Osteoblast (primary cell): ENCODE measurements around the gene LPA. TPM values are rescaled to one million over a fixed set of nuclear protein-coding genes. Genes with fewer than 3 reads are reported as not detected.
"Not testable (repeated sequence)": the region's sequence is repeated elsewhere in the genome, so short reads cannot be mapped to it uniquely, and the experiment has no call there.

ENCODE experiments used
- DNase-seq: peaks from one replicate; pipeline ENCODE4 v3.0.0; 2011; ENCODE audit warnings: low spot score, mixed read lengths; ENCODE audit not compliant: insufficient read length; ENCODE audit errors: missing footprints
- H2AFZ ChIP-seq: 2 replicates; pipeline ENCODE4 v1.6.0; 2011; ENCODE audit warnings: mild to moderate bottlenecking, low read length
- H3K27ac ChIP-seq: 2 replicates; pipeline ENCODE4 v1.5.1; 2011; ENCODE audit warnings: mild to moderate bottlenecking, low read depth, low read length, moderate library complexity
- H3K27me3 ChIP-seq: 2 replicates; pipeline ENCODE4 v1.6.0; 2012; ENCODE audit warnings: mild to moderate bottlenecking, control low read depth, inconsistent platforms, low read length, moderate library complexity; ENCODE audit not compliant: insufficient read depth
- H3K36me3 ChIP-seq: 2 replicates; pipeline ENCODE4 v1.5.1; 2011; ENCODE audit warnings: mild to moderate bottlenecking, low read length, control low read depth, moderate library complexity; ENCODE audit not compliant: insufficient read depth
- H3K4me1 ChIP-seq: 2 replicates; pipeline ENCODE4 v1.5.1; 2011; ENCODE audit warnings: mild to moderate bottlenecking, low read length, control low read depth, moderate library complexity; ENCODE audit not compliant: insufficient read depth
- H3K4me2 ChIP-seq: 2 replicates; pipeline ENCODE4 v1.6.0; 2011; ENCODE audit warnings: mild to moderate bottlenecking, low read length; ENCODE audit not compliant: insufficient read depth
- H3K4me3 ChIP-seq: fragments of 200-600 bp; sonication (generic); 3 replicates; pipeline ENCODE4 v1.5.1; 2012; ENCODE audit warnings: mild to moderate bottlenecking, low read length, inconsistent platforms; ENCODE audit not compliant: insufficient read depth
- H3K79me2 ChIP-seq: 2 replicates; pipeline ENCODE4 v1.6.0; 2012; ENCODE audit warnings: mild to moderate bottlenecking, low read length, control low read depth, inconsistent platforms; ENCODE audit not compliant: insufficient read depth
- H3K9me3 ChIP-seq: 2 replicates; pipeline ENCODE4 v1.5.1; 2011; ENCODE audit warnings: low read depth, low read length, control low read depth
- H4K20me1 ChIP-seq: 2 replicates; pipeline ENCODE4 v1.6.0; 2012; ENCODE audit warnings: mild to moderate bottlenecking, low read length, control low read depth; ENCODE audit not compliant: insufficient read depth
- total RNA-seq: library from RNA; depleted of rRNA; stranded (reverse); fragments of >200 nt; gene quantifications from 2 replicates; pipeline ENCODE4 v1.2.3, GENCODE V29; 2012
- TF ChIP-seq, protein P1 (sequence below): IDR thresholded peaks from 2 replicates; pipeline ENCODE4 v1.5.1; 2011; ENCODE audit warnings: mild to moderate bottlenecking, low read depth, low read length, moderate library complexity; ENCODE audit errors: extremely low read depth

Gene LPA
- total RNA-seq, 1 donor, result not detected

DNA sequence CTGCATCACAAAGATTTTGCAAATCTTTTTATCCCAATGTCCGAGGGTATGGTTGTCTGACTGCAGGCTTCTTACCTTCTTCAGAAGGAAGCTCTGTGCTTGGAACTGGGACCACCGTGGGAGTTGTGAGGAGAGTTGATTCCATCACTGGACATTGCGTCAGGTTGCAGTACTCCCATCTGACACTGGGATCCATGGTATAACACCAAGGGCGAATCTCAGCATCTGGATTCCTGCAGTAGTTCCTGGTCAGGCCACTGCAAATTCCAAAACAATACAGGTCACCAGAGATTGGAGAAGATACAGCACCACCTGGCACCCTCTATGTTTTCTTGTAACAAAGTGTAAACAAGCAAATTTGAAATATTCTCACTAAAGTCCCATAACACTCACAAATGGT lies 77.7 kb downstream of the LPA start:
- Histone ChIP-seq H2AFZ (no peak overlapping the region), H3K4me2 (no peak overlapping the region), H3K79me2 (no peaks in the 10 kb centered on the region), H3K9me3 (no peaks in the 10 kb centered on the region), H3K27ac (no peak overlapping the region), H3K4me3 (no peak overlapping the region), H4K20me1 (no peaks in the 10 kb centered on the region), H3K36me3 (no peaks in the 10 kb centered on the region), H3K4me1 (no peaks in the 10 kb centered on the region), H3K27me3 (no peaks in the 10 kb centered on the region)
- no peak for DNase-seq
- TF ChIP-seq, protein P1, sequence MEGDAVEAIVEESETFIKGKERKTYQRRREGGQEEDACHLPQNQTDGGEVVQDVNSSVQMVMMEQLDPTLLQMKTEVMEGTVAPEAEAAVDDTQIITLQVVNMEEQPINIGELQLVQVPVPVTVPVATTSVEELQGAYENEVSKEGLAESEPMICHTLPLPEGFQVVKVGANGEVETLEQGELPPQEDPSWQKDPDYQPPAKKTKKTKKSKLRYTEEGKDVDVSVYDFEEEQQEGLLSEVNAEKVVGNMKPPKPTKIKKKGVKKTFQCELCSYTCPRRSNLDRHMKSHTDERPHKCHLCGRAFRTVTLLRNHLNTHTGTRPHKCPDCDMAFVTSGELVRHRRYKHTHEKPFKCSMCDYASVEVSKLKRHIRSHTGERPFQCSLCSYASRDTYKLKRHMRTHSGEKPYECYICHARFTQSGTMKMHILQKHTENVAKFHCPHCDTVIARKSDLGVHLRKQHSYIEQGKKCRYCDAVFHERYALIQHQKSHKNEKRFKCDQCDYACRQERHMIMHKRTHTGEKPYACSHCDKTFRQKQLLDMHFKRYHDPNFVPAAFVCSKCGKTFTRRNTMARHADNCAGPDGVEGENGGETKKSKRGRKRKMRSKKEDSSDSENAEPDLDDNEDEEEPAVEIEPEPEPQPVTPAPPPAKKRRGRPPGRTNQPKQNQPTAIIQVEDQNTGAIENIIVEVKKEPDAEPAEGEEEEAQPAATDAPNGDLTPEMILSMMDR, result no peak

DNA sequence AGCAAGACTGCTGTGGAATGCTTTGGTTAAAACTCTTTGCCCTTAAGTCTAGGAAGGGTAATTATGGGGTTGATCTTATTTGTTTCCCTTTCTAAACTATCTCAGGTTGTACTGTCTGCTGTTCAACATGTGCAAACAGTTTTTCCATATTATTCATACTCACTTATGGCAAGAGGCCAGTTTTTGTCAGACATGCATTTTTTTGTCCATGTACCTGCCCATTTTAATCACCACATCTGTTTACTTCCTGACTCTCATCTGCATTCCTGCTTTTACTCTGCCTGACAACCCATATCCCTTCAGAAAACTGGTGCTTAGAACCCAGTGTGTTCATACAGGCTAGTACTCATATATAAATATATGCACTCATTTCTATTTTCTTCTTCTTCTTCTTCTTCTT lies 80.3 kb downstream of the LPA start:
- Histone ChIP-seq H3K4me2 (no peak overlapping the region), H3K4me3 (no peak overlapping the region), H3K4me1 (no peaks in the 10 kb centered on the region), H3K27me3 (no peaks in the 10 kb centered on the region), H3K36me3 (no peaks in the 10 kb centered on the region), H3K79me2 (no peaks in the 10 kb centered on the region), H2AFZ (no peak overlapping the region), H4K20me1 (no peaks in the 10 kb centered on the region), H3K27ac (no peak overlapping the region), H3K9me3 (no peaks in the 10 kb centered on the region)
- TF ChIP-seq, protein P1, result no peak
- no peak for DNase-seq

DNA sequence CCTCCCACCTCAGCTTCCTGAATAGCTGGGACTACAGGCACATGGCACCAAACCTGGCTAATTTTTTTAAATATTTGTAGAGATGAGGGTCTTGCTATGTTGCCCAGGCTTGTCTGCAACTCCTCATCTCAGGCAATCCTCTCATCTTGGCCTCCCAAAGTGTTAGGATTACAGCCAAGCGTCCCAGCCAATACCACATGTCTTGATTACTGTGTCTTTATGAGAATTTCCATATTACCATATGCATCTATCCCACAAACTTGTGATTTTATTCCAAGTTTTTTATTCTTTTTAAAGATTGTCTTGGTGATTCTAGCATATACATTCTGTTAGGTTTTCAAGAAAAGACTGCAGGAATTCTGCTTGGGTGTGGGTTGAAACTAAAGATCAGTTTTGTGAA lies 82.7 kb downstream of the LPA start:
- TF ChIP-seq, protein P1, result no peak
- no peak overlapping the region for H2AFZ ChIP-seq
- DNase-seq, result no peak
- no peak overlapping the region for H3K4me3 ChIP-seq
- H3K4me1 ChIP-seq, result no peaks in the 10 kb centered on the region
- no peak overlapping the region for H3K4me2 ChIP-seq
- H3K36me3 ChIP-seq, result no peaks in the 10 kb centered on the region
- H3K9me3 ChIP-seq, result no peaks in the 10 kb centered on the region
- H3K27ac ChIP-seq, result no peak overlapping the region
- H4K20me1 ChIP-seq, result no peaks in the 10 kb centered on the region
- H3K79me2 ChIP-seq, result no peaks in the 10 kb centered on the region
- H3K27me3 ChIP-seq, result no peaks in the 10 kb centered on the region

DNA sequence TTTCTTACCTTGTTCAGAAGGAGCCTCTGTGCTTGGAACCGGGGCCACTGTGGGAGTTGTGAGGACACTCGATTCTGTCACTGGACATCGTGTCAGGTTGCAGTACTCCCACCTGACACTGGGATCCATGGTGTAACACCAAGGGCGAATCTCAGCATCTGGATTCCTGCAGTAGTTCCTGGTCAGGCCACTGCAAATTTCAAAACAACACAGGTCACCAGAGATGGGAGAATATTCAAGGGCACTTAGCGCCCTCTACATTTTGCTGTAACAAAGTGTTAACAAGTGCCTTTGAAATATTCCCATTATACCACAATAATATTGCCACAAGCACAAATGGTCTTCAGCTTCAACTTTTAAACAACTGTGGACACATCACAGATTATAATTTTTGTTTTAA lies 85.6 kb downstream of the LPA start:
- not testable (repeated sequence) for H3K79me2 ChIP-seq, H3K4me2 ChIP-seq, H3K27me3 ChIP-seq, H4K20me1 ChIP-seq, H3K27ac ChIP-seq, H3K4me1 ChIP-seq, H3K36me3 ChIP-seq, H3K4me3 ChIP-seq, DNase-seq, H2AFZ ChIP-seq, H3K9me3 ChIP-seq

DNA sequence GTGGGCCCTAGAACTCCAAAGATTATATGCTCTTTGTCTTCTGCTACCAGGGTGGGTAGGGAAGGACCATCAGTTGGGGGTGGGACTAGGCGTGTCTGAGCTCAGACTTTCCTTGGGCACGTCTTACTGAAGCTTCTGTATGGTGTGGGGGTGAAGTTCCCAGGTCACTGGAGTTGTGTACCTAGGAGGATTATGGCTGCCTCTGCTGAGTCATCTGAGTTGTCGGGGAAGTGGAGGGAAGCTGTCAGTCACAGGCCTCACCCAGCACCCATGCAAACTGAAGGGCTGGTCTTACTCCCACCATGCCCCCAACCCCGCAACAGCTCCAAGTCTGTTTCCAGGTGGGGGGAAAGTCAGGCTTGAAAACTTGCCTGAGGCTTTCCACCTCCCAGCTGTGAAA lies 90.1 kb downstream of the LPA start:
- no peak overlapping the region for H3K4me3 ChIP-seq
- TF ChIP-seq, protein P1, result no peak
- no peaks in the 10 kb centered on the region for H3K9me3 ChIP-seq
- H3K27me3 ChIP-seq, result no peaks in the 10 kb centered on the region
- H4K20me1 ChIP-seq, result no peaks in the 10 kb centered on the region
- no peak overlapping the region for H2AFZ ChIP-seq
- no peaks in the 10 kb centered on the region for H3K4me1 ChIP-seq
- H3K4me2 ChIP-seq, result no peak overlapping the region
- no peak overlapping the region for H3K27ac ChIP-seq
- no peaks in the 10 kb centered on the region for H3K36me3 ChIP-seq
- no peaks in the 10 kb centered on the region for H3K79me2 ChIP-seq
- peak; percentile 6 for DNase-seq

DNA sequence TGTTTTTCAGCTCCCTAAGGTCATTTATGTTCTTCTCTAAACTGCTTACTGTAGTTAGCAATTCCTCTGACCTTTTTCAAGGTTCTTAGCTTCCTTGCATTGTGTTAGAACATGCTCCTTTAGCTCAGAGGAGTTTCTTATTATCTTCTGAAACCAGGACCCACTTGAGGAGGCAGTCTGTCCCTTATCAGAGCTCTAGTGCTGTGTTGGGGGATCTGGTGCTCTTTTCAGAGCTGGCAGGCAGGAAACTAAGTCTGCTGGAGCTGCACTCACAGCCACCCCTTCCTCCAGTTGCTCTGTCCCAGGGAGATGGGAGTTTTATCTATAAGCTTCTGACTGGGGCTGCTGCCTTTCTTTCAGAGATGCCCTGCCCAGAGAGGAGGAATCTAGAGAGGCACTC lies 92.9 kb downstream of the LPA start:
- not testable (repeated sequence) for DNase-seq, H3K27ac ChIP-seq, H3K4me2 ChIP-seq, H3K27me3 ChIP-seq, H3K36me3 ChIP-seq, H3K4me3 ChIP-seq, H4K20me1 ChIP-seq, H2AFZ ChIP-seq, H3K9me3 ChIP-seq, H3K4me1 ChIP-seq, H3K79me2 ChIP-seq
